GM23338 (cell line): Measurements from ENCODE around the gene TXLNB. TPM values are rescaled to one million over a fixed set of nuclear protein-coding genes. Genes with fewer than 3 reads are reported as not detected.

Experiments used
- ATAC-seq: fragments of 200-7000 bp; cut with Tn5 transposase; 3 replicates; pipeline ENCODE4 v1.9.1; 2020
- DNase-seq: peaks from one replicate; pipeline ENCODE4 v3.0.0-alpha.2; 2015; ENCODE audit warnings: low spot score
- H2AFZ ChIP-seq: fragments of 200-600 bp; sonication (generic); 2 replicates; pipeline ENCODE4 v1.8.0; 2016; ENCODE audit warnings: antibody characterized with exemption, mild to moderate bottlenecking, moderate library complexity
- H3F3A ChIP-seq: fragments of 200-600 bp; sonication (generic); replicated peaks from 2 replicates; pipeline ENCODE4 v1.8.0; 2017; ENCODE audit warnings: antibody characterized with exemption, mixed run types, low read depth
- H3K27ac ChIP-seq: fragments of 200-600 bp; sonication (generic); 2 replicates; pipeline ENCODE4 v1.6.1; 2016; ENCODE audit warnings: low read depth
- H3K27me3 ChIP-seq: fragments of 200-600 bp; sonication (generic); 2 replicates; pipeline ENCODE4 v1.8.0; 2016; ENCODE audit warnings: mild to moderate bottlenecking, mixed run types, moderate library complexity; ENCODE audit not compliant: insufficient read depth
- H3K36me3 ChIP-seq: fragments of 200-600 bp; sonication (generic); 2 replicates; pipeline ENCODE4 v1.8.0; 2016; ENCODE audit warnings: mild to moderate bottlenecking; ENCODE audit not compliant: insufficient read depth
- H3K4me1 ChIP-seq: fragments of 200-600 bp; sonication (generic); 2 replicates; pipeline ENCODE4 v1.8.0; 2016; ENCODE audit warnings: mild to moderate bottlenecking, moderate library complexity; ENCODE audit not compliant: insufficient read depth
- H3K4me2 ChIP-seq: fragments of 200-600 bp; sonication (generic); 2 replicates; pipeline ENCODE4 v1.7.1; 2017; ENCODE audit warnings: mixed run types
- H3K4me3 ChIP-seq: fragments of 200-600 bp; sonication (generic); 2 replicates; pipeline ENCODE4 v1.6.1; 2016; ENCODE audit warnings: mixed run types
- H3K79me2 ChIP-seq: fragments of 200-600 bp; sonication (generic); replicated peaks from 2 replicates; pipeline ENCODE4 v1.8.0; 2017; ENCODE audit warnings: mild to moderate bottlenecking; ENCODE audit not compliant: insufficient read depth
- H3K9me2 ChIP-seq: fragments of 200-600 bp; sonication (generic); 2 replicates; pipeline ENCODE4 v1.8.0; 2017; ENCODE audit not compliant: insufficient read depth
- H4K20me1 ChIP-seq: fragments of 200-600 bp; sonication (generic); replicated peaks from 2 replicates; pipeline ENCODE4 v1.8.0; 2017; ENCODE audit warnings: mild to moderate bottlenecking; ENCODE audit not compliant: insufficient read depth
- H3K27ac Mint-ChIP-seq: 2 replicates; pipeline ENCODE4 v1.8.0; 2020; ENCODE audit warnings: inconsistent platforms, mild to moderate bottlenecking, moderate library complexity, mixed read lengths
- H3K27me3 Mint-ChIP-seq: 3 replicates; pipeline ENCODE4 v1.8.0; 2022; ENCODE audit warnings: low read depth, mild to moderate bottlenecking, moderate library complexity, mixed read lengths, inconsistent platforms; ENCODE audit not compliant: insufficient read depth, poor library complexity
- H3K36me3 Mint-ChIP-seq: 3 replicates; pipeline ENCODE4 v1.8.0; 2021; ENCODE audit warnings: low read depth, mild to moderate bottlenecking, inconsistent platforms, moderate library complexity, mixed read lengths
- H3K4me1 Mint-ChIP-seq: 3 replicates; pipeline ENCODE4 v1.8.0; 2020; ENCODE audit warnings: mild to moderate bottlenecking, inconsistent platforms, mixed read lengths
- H3K4me3 Mint-ChIP-seq: 3 replicates; pipeline ENCODE4 v1.8.0; 2021; ENCODE audit warnings: moderate library complexity, mild to moderate bottlenecking, inconsistent platforms, mixed read lengths
- H3K9me3 Mint-ChIP-seq: 3 replicates; pipeline ENCODE4 v1.8.0; 2020; ENCODE audit warnings: moderate library complexity, mild to moderate bottlenecking, inconsistent platforms, mixed read lengths
- CREB1 ChIP-seq: fragments of 250-450 bp; sonication (Bioruptor Pico); IDR thresholded peaks from 2 replicates; pipeline ENCODE4 v1.5.0; 2020; ENCODE audit warnings: low read depth, mild to moderate bottlenecking, moderate library complexity
- CTCF ChIP-seq, 2 experiments: fragments of 200-600 bp in 1 of 2; sonication (generic) in 1 of 2; conservative IDR thresholded peaks; 2 replicates each; pipeline versions ENCODE4 v1.5.1 to v1.6.1; 2016 to 2017; ENCODE audit warnings: antibody characterized with exemption in 2 of 2, low read depth in 2 of 2, mild to moderate bottlenecking in 2 of 2, moderate library complexity in 1 of 2
- EZH2 ChIP-seq: fragments of 200-600 bp; sonication (generic); IDR thresholded peaks from one replicate; pipeline ENCODE4 v1.8.0; 2017; ENCODE audit warnings: antibody characterized with exemption, mild to moderate bottlenecking, low read depth; ENCODE audit not compliant: unreplicated experiment
- EZH2phosphoT487 ChIP-seq: fragments of 200-600 bp; sonication (generic); IDR thresholded peaks from one replicate; pipeline ENCODE4 v1.8.1; 2018; ENCODE audit warnings: antibody characterized with exemption; ENCODE audit not compliant: unreplicated experiment
- JUNB ChIP-seq: IDR thresholded peaks from one replicate; pipeline ENCODE4 v1.6.1; 2016; ENCODE audit warnings: antibody characterized with exemption; ENCODE audit not compliant: unreplicated experiment
- NANOG ChIP-seq: IDR thresholded peaks from 2 replicates; pipeline ENCODE4 v1.6.1; 2016; ENCODE audit warnings: antibody characterized with exemption, borderline replicate concordance
- POLR2AphosphoS5 ChIP-seq: IDR thresholded peaks from 2 replicates; pipeline ENCODE4 v1.6.1; 2016; ENCODE audit warnings: antibody characterized with exemption, low read depth
- REST ChIP-seq: IDR thresholded peaks from one replicate; pipeline ENCODE4 v1.6.1; 2018; ENCODE audit warnings: antibody characterized with exemption; ENCODE audit not compliant: unreplicated experiment
- STAT1 ChIP-seq: IDR thresholded peaks from one replicate; pipeline ENCODE4 v1.6.1; 2016; ENCODE audit warnings: antibody characterized with exemption; ENCODE audit not compliant: unreplicated experiment
- ZNF114 ChIP-seq: fragments of 250-450 bp; sonication (Bioruptor Pico); IDR thresholded peaks from 2 replicates; pipeline ENCODE4 v1.5.0; 2020; ENCODE audit warnings: mild to moderate bottlenecking, moderate library complexity
- ZNF331 ChIP-seq: fragments of 250-450 bp; sonication (Bioruptor Pico); IDR thresholded peaks from 2 replicates; pipeline ENCODE4 v1.5.0; 2020; ENCODE audit warnings: low read depth, mild to moderate bottlenecking, moderate library complexity
- polyA plus RNA-seq: library from polyadenylated mRNA; unstranded; fragments of >200 nt; fragmentation: Nextera tagmentation; extraction: Ambion mirVana; gene quantifications from 2 replicates; pipeline ENCODE4 v1.2.1, GENCODE V29; 2016
- total RNA-seq: library from RNA; depleted of rRNA; stranded (reverse); fragments of >200 nt; shearing (Covaris generic); gene quantifications from 2 replicates; pipeline ENCODE4 v1.2.3, GENCODE V29; 2014
- TF ChIP-seq, protein P1 (sequence below): fragments of 250-450 bp; sonication (Bioruptor Pico); IDR thresholded peaks from 2 replicates; pipeline ENCODE4 v1.5.0; 2020; ENCODE audit warnings: mild to moderate bottlenecking, moderate library complexity
- TF ChIP-seq, protein P2 (sequence below): IDR thresholded peaks from 2 replicates; pipeline ENCODE4 v1.6.1; 2016; ENCODE audit warnings: antibody characterized with exemption

The TXLNB gene
- total and polyA plus RNA-seq, 2 experiments from 2014 or later = 0.11 to 0.28 TPM

- Histone ChIP-seq H3K27ac (peak overlapping the region; percentile 96), H3K9me2 (no peaks in the 10 kb centered on the region), H3F3A (no peaks in the 10 kb centered on the region), H4K20me1 (no peaks in the 10 kb centered on the region), H3K4me3 (no peak overlapping the region), H3K4me1 (peaks cover 44% of the 10 kb centered on the region), H2AFZ (no peak overlapping the region), H3K27me3 (no peaks in the 10 kb centered on the region), H3K4me2 (peak overlapping the region; percentile 18), H3K79me2 (no peaks in the 10 kb centered on the region), H3K36me3 (no peaks in the 10 kb centered on the region)
- DNase-seq (peak; percentile 91), ATAC-seq (peak; percentile 95)
- Mint-ChIP-seq H3K27me3 (peaks cover 2% of the 10 kb centered on the region), H3K9me3 (peaks cover 10% of the 10 kb centered on the region; the same call in 2 of the 3 replicates), H3K4me1 (peaks cover 54% of the 10 kb centered on the region), H3K27ac (peak overlapping the region; percentile 97), H3K4me3 (peak overlapping the region; percentile 3; the same call in 1 of the 3 replicates), H3K36me3 (peaks cover 3% of the 10 kb centered on the region; the same call in 2 of the 3 replicates)
- TF ChIP-seq NANOG (peak; percentile 74; the same call in 1 of the 2 replicates), ZNF114 (CRISPR knock-in tag) (no peak), CREB1 (no peak; the same call in 1 of the 2 replicates), EZH2phosphoT487 (no peak), STAT1 (no peak), POLR2AphosphoS5 (no peak), REST (no peak), CTCF (conservative IDR thresholded peaks at IDR 0.05; ENCODE audit: low read depth in 2 of 2) (no peak), JUNB (no peak), EZH2 (no peak), ZNF331 (CRISPR knock-in tag) (no peak)
- TF ChIP-seq, protein P1, sequence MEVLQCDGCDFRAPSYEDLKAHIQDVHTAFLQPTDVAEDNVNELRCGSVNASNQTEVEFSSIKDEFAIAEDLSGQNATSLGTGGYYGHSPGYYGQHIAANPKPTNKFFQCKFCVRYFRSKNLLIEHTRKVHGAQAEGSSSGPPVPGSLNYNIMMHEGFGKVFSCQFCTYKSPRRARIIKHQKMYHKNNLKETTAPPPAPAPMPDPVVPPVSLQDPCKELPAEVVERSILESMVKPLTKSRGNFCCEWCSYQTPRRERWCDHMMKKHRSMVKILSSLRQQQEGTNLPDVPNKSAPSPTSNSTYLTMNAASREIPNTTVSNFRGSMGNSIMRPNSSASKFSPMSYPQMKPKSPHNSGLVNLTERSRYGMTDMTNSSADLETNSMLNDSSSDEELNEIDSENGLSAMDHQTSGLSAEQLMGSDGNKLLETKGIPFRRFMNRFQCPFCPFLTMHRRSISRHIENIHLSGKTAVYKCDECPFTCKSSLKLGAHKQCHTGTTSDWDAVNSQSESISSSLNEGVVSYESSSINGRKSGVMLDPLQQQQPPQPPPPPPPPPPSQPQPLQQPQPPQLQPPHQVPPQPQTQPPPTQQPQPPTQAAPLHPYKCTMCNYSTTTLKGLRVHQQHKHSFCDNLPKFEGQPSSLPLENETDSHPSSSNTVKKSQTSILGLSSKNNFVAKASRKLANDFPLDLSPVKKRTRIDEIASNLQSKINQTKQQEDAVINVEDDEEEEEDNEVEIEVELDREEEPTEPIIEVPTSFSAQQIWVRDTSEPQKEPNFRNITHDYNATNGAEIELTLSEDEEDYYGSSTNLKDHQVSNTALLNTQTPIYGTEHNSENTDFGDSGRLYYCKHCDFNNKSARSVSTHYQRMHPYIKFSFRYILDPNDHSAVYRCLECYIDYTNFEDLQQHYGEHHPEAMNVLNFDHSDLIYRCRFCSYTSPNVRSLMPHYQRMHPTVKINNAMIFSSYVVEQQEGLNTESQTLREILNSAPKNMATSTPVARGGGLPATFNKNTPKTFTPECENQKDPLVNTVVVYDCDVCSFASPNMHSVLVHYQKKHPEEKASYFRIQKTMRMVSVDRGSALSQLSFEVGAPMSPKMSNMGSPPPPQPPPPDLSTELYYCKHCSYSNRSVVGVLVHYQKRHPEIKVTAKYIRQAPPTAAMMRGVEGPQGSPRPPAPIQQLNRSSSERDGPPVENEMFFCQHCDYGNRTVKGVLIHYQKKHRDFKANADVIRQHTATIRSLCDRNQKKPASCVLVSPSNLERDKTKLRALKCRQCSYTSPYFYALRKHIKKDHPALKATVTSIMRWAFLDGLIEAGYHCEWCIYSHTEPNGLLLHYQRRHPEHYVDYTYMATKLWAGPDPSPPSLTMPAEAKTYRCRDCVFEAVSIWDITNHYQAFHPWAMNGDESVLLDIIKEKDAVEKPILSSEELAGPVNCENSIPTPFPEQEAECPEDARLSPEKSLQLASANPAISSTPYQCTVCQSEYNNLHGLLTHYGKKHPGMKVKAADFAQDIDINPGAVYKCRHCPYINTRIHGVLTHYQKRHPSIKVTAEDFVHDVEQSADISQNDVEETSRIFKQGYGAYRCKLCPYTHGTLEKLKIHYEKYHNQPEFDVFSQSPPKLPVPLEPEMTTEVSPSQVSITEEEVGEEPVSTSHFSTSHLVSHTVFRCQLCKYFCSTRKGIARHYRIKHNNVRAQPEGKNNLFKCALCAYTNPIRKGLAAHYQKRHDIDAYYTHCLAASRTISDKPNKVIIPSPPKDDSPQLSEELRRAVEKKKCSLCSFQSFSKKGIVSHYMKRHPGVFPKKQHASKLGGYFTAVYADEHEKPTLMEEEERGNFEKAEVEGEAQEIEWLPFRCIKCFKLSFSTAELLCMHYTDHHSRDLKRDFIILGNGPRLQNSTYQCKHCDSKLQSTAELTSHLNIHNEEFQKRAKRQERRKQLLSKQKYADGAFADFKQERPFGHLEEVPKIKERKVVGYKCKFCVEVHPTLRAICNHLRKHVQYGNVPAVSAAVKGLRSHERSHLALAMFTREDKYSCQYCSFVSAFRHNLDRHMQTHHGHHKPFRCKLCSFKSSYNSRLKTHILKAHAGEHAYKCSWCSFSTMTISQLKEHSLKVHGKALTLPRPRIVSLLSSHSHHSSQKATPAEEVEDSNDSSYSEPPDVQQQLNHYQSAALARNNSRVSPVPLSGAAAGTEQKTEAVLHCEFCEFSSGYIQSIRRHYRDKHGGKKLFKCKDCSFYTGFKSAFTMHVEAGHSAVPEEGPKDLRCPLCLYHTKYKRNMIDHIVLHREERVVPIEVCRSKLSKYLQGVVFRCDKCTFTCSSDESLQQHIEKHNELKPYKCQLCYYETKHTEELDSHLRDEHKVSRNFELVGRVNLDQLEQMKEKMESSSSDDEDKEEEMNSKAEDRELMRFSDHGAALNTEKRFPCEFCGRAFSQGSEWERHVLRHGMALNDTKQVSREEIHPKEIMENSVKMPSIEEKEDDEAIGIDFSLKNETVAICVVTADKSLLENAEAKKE = peak; percentile 33; the same call in 1 of the 2 replicates
- TF ChIP-seq, protein P2, sequence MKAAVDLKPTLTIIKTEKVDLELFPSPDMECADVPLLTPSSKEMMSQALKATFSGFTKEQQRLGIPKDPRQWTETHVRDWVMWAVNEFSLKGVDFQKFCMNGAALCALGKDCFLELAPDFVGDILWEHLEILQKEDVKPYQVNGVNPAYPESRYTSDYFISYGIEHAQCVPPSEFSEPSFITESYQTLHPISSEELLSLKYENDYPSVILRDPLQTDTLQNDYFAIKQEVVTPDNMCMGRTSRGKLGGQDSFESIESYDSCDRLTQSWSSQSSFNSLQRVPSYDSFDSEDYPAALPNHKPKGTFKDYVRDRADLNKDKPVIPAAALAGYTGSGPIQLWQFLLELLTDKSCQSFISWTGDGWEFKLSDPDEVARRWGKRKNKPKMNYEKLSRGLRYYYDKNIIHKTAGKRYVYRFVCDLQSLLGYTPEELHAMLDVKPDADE = no peak
These were observed 22.2 kb upstream of the TXLNB start for GRCh38 chr6:139313784-139314545.
